ENCODE results near the gene FGF19. TPM values are rescaled to one million over a fixed set of nuclear protein-coding genes. Genes with fewer than 3 reads are reported as not detected.

Gene FGF19
- total RNA-seq, 1 experiment from 2014 or later: 0.17 TPM

DNA sequence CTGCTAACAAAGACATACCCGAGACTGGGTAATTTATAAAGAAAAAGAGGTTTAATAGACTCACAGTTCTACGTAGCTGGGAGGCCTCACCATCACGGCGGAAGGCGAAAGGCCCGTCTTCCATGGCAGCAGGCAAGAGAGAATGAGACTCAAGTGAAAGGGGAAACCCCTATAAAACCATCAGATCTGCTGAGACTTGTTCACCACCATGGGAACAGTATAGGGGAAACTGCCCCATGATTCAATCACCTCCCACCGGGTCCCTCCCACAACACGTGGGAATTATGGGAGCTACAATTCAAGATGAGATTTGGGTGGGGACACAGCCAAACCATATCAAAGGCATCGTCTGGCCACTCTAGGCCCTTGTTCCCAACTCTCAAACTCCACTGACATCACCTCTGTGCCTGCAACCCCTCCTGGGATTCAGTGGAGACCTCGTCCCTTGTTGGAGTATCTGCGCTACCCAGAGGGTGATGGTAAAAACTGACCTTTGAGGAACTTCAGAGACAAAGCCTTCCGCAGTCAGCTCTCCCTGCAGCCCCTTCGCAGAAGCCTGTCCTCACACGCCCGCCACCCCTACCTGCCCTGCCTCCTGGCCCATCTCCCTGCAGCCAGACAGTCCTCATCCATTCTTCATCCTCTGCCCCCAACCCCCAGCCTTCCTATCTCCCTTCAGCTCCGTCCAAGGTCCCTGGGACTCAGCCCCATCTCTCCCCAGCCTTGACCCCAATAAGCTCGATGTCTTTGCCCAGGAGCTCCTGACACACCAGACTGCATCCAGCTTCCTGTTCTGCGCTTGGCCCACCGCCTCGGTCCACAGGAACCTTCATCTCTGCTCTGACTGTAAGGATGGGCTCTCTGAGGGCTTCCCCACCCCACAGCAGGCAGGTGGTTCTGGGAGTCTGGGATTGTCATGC is 47.0 kb downstream of the FGF19 start:
- DNase-seq (ENCODE audit: low spot score): no peak

DNA sequence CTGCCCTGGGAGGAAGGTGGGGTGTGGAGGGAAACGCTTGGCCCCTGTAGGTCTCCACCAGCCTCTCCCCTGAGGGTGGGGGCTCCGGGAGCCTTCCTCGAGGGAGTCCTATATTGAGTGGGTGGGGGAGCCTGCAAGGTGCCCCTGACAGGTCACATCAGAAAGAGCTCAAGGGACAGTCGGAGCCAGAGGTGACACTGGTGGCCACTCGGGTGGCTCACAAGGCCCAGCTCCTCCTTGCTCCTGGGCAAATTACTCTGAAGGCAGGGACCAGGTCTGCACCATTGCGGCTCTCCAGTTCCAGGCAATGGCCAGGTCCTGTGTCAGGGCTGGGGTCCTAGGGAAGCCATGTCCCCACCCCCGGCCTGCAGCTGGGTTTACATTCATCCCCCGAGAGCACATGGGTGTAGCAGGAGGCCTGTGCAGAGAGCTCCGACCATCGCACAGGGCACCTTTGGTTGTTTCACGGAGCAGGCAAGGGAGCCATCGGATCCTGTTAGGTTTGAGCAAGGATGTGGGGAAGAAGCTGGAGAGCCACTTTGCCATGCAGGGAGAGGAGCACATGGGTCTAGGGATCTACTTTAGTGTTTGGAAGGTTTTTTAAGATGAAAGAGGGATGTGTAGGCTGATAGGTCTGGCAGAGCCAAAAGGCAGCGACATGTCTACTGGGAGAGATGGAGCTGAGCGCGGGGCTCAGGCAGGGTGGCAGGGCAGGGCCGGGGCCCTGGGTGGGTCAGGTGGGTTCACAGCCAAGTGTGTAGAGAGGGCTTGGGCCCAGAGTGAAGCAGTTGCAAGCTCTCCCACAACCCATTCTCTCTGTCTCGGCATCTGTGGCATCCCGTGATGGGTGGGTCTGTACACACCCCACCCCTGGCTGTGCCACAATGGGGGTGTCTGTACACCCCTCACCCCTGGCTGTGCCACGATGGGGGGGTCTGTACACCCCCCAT is 48.1 kb downstream of the FGF19 start:
- no peak for DNase-seq (ENCODE audit: low spot score)

DNA sequence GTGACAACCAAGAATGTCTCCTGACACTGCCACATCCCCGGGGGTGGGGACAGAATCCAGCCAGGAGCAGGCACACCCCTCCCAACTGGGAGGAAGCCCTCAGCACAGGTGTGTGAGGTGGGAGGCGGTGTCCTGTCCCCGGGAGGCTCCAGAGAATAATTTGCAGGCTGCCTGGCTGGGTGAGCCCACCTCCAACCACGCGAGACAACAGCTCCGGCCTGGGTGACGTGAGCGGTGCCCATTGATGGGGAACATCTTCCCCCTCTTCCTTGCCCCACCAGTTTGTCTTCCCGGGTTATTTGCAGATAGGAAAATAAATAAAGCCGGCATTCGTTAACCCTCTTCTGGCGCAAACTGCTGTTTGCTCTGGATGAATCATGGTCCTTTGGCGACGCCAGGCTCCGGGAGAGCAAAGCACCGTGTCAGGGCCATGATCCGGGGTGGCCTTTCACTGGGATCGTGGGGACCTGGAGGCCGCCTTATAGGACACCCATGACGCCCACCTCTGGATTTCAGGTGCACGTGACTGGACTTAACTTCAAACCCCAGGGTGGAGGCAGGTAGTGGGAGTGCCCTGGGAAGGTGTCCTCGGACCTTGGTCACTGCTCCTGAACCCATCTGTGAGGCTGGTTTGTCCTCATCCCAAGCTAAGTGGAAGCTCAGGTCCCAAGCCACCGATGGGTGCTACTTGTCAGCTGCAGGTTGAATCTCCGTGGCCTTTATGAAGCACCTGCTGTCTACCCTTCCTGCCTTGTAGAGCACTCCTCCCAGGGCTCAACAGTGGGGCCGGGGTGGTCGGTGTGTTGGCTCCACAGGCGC is 49.0 kb downstream of the FGF19 start:
- no peak for DNase-seq (ENCODE audit: low spot score)

DNA sequence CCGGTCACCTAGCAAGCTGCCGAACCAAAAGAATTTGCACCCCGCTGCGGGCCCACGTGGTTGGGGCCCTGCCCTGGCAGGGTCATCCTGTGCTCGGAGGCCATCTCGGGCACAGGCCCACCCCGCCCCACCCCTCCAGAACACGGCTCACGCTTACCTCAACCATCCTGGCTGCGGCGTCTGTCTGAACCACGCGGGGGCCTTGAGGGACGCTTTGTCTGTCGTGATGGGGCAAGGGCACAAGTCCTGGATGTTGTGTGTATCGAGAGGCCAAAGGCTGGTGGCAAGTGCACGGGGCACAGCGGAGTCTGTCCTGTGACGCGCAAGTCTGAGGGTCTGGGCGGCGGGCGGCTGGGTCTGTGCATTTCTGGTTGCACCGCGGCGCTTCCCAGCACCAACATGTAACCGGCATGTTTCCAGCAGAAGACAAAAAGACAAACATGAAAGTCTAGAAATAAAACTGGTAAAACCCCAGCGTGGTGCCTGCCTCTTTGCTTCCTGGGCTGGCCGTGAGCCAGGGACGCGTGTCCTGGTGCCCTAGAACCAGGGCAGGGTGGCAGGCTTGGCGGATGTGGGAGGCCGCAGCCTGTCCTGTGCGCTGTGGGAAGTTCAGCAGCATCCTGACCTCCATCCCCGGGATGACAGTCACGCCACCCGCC is 49.7 kb downstream of the FGF19 start:
- no peak for DNase-seq (ENCODE audit: low spot score)

- DNase-seq (ENCODE audit: low spot score): no peak
These were observed 50.3 kb downstream of the FGF19 start for GRCh38 chr11:69653406-69653960.

- DNase-seq (ENCODE audit: low spot score): no peak
These were observed 50.8 kb downstream of the FGF19 start for GRCh38 chr11:69652999-69653398.

DNA sequence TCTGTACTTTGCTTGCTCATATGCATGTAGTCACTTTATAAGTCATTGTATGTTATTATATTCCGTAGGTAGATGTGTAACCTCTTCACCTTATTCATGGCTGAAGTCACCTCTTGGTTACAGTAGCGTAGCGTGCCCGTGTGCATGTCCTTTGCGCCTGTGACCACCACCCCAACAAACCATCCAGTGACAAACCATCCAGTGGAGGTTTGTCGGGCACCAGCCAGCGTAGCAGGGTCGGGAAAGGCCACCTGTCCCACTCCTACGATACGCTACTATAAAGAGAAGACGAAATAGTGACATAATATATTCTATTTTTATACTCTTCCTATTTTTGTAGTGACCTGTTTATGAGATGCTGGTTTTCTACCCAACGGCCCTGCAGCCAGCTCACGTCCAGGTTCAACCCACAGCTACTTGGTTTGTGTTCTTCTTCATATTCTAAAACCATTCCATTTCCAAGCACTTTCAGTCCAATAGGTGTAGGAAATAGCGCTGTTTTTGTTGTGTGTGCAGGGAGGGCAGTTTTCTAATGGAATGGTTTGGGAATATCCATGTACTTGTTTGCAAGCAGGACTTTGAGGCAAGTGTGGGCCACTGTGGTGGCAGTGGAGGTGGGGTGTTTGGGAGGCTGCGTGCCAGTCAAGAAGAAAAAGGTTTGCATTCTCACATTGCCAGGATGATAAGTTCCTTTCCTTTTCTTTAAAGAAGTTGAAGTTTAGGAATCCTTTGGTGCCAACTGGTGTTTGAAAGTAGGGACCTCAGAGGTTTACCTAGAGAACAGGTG is 51.8 kb downstream of the FGF19 start:
- DNase-seq (ENCODE audit: low spot score): no peak

GRCh38 chr11:69650832-69651344 is 52.9 kb downstream of the FGF19 start:
- DNase-seq (ENCODE audit: low spot score): no peak

DNA sequence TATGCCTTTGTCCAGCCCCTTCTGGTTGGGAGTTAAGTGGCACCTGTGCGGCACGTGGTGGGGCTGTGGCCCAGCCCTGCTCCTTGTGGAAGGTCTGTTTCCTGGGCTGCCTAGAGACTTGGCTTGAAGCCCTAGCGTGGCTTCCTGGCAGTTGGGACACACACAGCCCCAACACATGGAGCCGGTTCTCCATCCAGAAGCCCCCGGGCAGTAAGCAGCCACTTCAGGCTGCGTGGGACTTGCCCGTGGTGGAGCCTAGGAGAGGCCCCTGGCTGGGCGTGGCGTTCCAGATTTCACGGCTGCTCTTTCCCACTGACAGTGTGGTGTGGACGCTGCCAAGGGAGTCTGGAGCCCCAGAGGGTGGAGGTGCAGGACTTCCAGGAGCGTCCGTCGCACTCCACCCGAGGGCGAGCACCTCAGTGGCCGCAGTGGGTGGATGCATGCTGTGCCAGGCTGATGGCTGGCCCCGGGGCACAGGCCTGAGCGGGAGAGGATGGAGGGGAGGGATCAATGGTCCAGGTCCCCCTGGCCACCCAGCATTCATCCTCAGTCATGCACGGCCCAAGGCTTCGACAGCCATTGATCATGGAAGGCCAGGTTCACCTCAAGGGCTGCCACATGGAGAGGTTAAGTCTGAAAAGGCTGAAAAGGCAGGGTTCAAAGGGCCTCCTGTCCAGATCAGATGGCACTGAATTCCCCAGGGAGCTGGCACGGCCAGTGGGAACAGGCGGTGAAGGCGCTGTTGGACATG is 53.6 kb downstream of the FGF19 start:
- DNase-seq (ENCODE audit: low spot score): no peak

- no peak for DNase-seq (ENCODE audit: low spot score)
These were observed 54.3 kb downstream of the FGF19 start for GRCh38 chr11:69649576-69649900.

- DNase-seq (ENCODE audit: low spot score): no peak
These were observed 54.9 kb downstream of the FGF19 start for GRCh38 chr11:69648679-69649575.

Other genes with a start within 250 kb of the FGF19 start
- gene LINC01488, start 222.4 kb downstream of the FGF19 start, total RNA-seq (2014; rRNA removed; shearing (Covaris generic)): not detected in 2 replicates
- 67.5 and 80.4 TPM in 2 replicates for gene CCND1, start 62.9 kb downstream of the FGF19 start, total RNA-seq (2014; rRNA removed; shearing (Covaris generic))
- gene LTO1, start 28.7 kb downstream of the FGF19 start, total RNA-seq (2014; rRNA removed; shearing (Covaris generic)): 3.2 and 8.5 TPM in 2 replicates
- 0.02 TPM in 1 of 2 replicates, not detected in the other for gene FGF4, start 71.3 kb upstream of the FGF19 start, total RNA-seq (2014; rRNA removed; shearing (Covaris generic))
- gene FGF3, start 115.4 kb upstream of the FGF19 start, total RNA-seq (2014; rRNA removed; shearing (Covaris generic)): not detected in 2 replicates